GM23338 (cell line): ENCODE results near the gene RFC1.

Source experiments
- CREB1 ChIP-seq: fragments of 250-450 bp; sonication (Bioruptor Pico); IDR thresholded peaks from 2 replicates; pipeline ENCODE4 v1.5.0; 2020; ENCODE audit warnings: low read depth, mild to moderate bottlenecking, moderate library complexity
- EZH2 ChIP-seq: fragments of 200-600 bp; sonication (generic); IDR thresholded peaks from one replicate; pipeline ENCODE4 v1.8.0; 2017; ENCODE audit warnings: antibody characterized with exemption, mild to moderate bottlenecking, low read depth; ENCODE audit not compliant: unreplicated experiment
- EZH2phosphoT487 ChIP-seq: fragments of 200-600 bp; sonication (generic); IDR thresholded peaks from one replicate; pipeline ENCODE4 v1.8.1; 2018; ENCODE audit warnings: antibody characterized with exemption; ENCODE audit not compliant: unreplicated experiment
- NANOG ChIP-seq: IDR thresholded peaks from 2 replicates; pipeline ENCODE4 v1.6.1; 2016; ENCODE audit warnings: antibody characterized with exemption, borderline replicate concordance
- POLR2AphosphoS5 ChIP-seq: IDR thresholded peaks from 2 replicates; pipeline ENCODE4 v1.6.1; 2016; ENCODE audit warnings: antibody characterized with exemption, low read depth
- REST ChIP-seq: IDR thresholded peaks from one replicate; pipeline ENCODE4 v1.6.1; 2018; ENCODE audit warnings: antibody characterized with exemption; ENCODE audit not compliant: unreplicated experiment
- ZNF331 ChIP-seq: fragments of 250-450 bp; sonication (Bioruptor Pico); IDR thresholded peaks from 2 replicates; pipeline ENCODE4 v1.5.0; 2020; ENCODE audit warnings: low read depth, mild to moderate bottlenecking, moderate library complexity
- TF ChIP-seq, protein P1 (sequence below), 2 experiments: fragments of 200-600 bp in 1 of 2; sonication (generic) in 1 of 2; conservative IDR thresholded peaks; 2 replicates each; pipeline versions ENCODE4 v1.5.1 to v1.6.1; 2016 to 2017; ENCODE audit warnings: antibody characterized with exemption in 2 of 2, low read depth in 2 of 2, mild to moderate bottlenecking in 2 of 2, moderate library complexity in 1 of 2
- TF ChIP-seq, protein P2 (sequence below): IDR thresholded peaks from 2 replicates; pipeline ENCODE4 v1.6.1; 2016; ENCODE audit warnings: antibody characterized with exemption

GRCh38 chr4:39308611-39309010, 57.6 kb downstream of the RFC1 start:
- no peak for TF ChIP-seq EZH2
- TF ChIP-seq, protein P1, sequence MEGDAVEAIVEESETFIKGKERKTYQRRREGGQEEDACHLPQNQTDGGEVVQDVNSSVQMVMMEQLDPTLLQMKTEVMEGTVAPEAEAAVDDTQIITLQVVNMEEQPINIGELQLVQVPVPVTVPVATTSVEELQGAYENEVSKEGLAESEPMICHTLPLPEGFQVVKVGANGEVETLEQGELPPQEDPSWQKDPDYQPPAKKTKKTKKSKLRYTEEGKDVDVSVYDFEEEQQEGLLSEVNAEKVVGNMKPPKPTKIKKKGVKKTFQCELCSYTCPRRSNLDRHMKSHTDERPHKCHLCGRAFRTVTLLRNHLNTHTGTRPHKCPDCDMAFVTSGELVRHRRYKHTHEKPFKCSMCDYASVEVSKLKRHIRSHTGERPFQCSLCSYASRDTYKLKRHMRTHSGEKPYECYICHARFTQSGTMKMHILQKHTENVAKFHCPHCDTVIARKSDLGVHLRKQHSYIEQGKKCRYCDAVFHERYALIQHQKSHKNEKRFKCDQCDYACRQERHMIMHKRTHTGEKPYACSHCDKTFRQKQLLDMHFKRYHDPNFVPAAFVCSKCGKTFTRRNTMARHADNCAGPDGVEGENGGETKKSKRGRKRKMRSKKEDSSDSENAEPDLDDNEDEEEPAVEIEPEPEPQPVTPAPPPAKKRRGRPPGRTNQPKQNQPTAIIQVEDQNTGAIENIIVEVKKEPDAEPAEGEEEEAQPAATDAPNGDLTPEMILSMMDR (conservative IDR thresholded peaks at IDR 0.05; ENCODE audit: low read depth in 2 of 2): no peak
- TF ChIP-seq CREB1 (CRISPR knock-in tag): no peak
- no peak for TF ChIP-seq NANOG
- TF ChIP-seq REST: no peak
- no peak for TF ChIP-seq ZNF331 (CRISPR knock-in tag)
- TF ChIP-seq EZH2phosphoT487: no peak
- no peak for TF ChIP-seq POLR2AphosphoS5
- TF ChIP-seq, protein P2, sequence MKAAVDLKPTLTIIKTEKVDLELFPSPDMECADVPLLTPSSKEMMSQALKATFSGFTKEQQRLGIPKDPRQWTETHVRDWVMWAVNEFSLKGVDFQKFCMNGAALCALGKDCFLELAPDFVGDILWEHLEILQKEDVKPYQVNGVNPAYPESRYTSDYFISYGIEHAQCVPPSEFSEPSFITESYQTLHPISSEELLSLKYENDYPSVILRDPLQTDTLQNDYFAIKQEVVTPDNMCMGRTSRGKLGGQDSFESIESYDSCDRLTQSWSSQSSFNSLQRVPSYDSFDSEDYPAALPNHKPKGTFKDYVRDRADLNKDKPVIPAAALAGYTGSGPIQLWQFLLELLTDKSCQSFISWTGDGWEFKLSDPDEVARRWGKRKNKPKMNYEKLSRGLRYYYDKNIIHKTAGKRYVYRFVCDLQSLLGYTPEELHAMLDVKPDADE: no peak
